Thyroid gland (tissue), 4 donors: ENCODE measurements around the gene PHKG1.

Source experiments
- POLR2A ChIP-seq, 2 donors: fragments of 450-650 bp; IDR thresholded peaks; one replicate each; pipeline ENCODE4 v1.6.1; 2017; ENCODE audit warnings: antibody characterized with exemption in 2 of 2, mild to moderate bottlenecking in 2 of 2, moderate library complexity in 1 of 2
- TF ChIP-seq, protein P1 (sequence below), 6 experiments: fragments of 200-600 bp in 3 of 6; fragments of 450-650 bp in 3 of 6; sonication (generic) in 3 of 6; IDR thresholded peaks; one replicate each; pipeline ENCODE4 v1.5.1; 2016 to 2019; ENCODE audit warnings: antibody characterized with exemption in 6 of 6, mild to moderate bottlenecking in 2 of 6, inconsistent platforms in 1 of 6, moderate library complexity in 1 of 6

GRCh38 chr7:56030340-56030739 is 62.4 kb downstream of the PHKG1 start:
- TF ChIP-seq, protein P1, sequence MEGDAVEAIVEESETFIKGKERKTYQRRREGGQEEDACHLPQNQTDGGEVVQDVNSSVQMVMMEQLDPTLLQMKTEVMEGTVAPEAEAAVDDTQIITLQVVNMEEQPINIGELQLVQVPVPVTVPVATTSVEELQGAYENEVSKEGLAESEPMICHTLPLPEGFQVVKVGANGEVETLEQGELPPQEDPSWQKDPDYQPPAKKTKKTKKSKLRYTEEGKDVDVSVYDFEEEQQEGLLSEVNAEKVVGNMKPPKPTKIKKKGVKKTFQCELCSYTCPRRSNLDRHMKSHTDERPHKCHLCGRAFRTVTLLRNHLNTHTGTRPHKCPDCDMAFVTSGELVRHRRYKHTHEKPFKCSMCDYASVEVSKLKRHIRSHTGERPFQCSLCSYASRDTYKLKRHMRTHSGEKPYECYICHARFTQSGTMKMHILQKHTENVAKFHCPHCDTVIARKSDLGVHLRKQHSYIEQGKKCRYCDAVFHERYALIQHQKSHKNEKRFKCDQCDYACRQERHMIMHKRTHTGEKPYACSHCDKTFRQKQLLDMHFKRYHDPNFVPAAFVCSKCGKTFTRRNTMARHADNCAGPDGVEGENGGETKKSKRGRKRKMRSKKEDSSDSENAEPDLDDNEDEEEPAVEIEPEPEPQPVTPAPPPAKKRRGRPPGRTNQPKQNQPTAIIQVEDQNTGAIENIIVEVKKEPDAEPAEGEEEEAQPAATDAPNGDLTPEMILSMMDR (IDR thresholded peaks at IDR 0.05) = no peak
- TF ChIP-seq POLR2A (IDR thresholded peaks at IDR 0.05) = no peak
